Coronary artery (tissue), 2 donors: ENCODE measurements around the gene HOXC6.

Experiments
- DNase-seq: peaks from one replicate; pipeline ENCODE4 v3.0.0-alpha.2; 2017; ENCODE audit warnings: low spot score
- H3K27ac ChIP-seq, 2 donors: fragments of 200-600 bp; sonication (generic); one replicate each; pipeline ENCODE4 v1.5.1; 2016 to 2019
- H3K4me3 ChIP-seq: fragments of 200-600 bp; sonication (generic); 2 replicates; pipeline ENCODE4 v1.5.1; 2016; ENCODE audit warnings: mild to moderate bottlenecking, moderate library complexity
- CTCF ChIP-seq: fragments of 200-600 bp; sonication (generic); IDR thresholded peaks from one replicate; pipeline ENCODE4 v1.5.1; 2019; ENCODE audit warnings: antibody characterized with exemption

HOXC6 gene

GRCh38 chr12:54044425-54045103, 16.3 kb downstream of the HOXC6 start:
- no peak overlapping the region for H3K27ac ChIP-seq

GRCh38 chr12:54045401-54045800, 17.2 kb downstream of the HOXC6 start:
- TF ChIP-seq CTCF: no peak
- Histone ChIP-seq H3K4me3 (no peak overlapping the region), H3K27ac (no peak overlapping the region)
- no peak for DNase-seq

More at GRCh38 chr12:54044425-54045103, 16.3 kb downstream of the HOXC6 start:
- no peak for DNase-seq
- H3K4me3 ChIP-seq: no peak overlapping the region
- no peak for TF ChIP-seq CTCF

- no peak for DNase-seq
- no peak for TF ChIP-seq CTCF
- H3K27ac ChIP-seq: no peak overlapping the region
- no peak overlapping the region for H3K4me3 ChIP-seq
These were observed 17.8 kb downstream of the HOXC6 start for GRCh38 chr12:54045868-54046521.

GRCh38 chr12:54046809-54047159, 18.5 kb downstream of the HOXC6 start:
- no peak for DNase-seq
- no peak overlapping the region for H3K27ac ChIP-seq
- H3K4me3 ChIP-seq: peak overlapping the region; percentile 48
- TF ChIP-seq CTCF: no peak

- no peak overlapping the region for H3K27ac ChIP-seq
- no peak for TF ChIP-seq CTCF
- no peak for DNase-seq
- H3K4me3 ChIP-seq: peak overlapping the region; percentile 48
These were observed 19.1 kb downstream of the HOXC6 start for GRCh38 chr12:54047160-54047963.

GRCh38 chr12:54047964-54048303, 19.7 kb downstream of the HOXC6 start:
- DNase-seq: no peak

More at GRCh38 chr12:54047964-54048303, 19.7 kb downstream of the HOXC6 start:
- TF ChIP-seq CTCF: no peak
- Histone ChIP-seq H3K4me3 (no peak overlapping the region), H3K27ac (no peak overlapping the region)
